DND-41 (cell line): ENCODE measurements around the gene NPFFR1.

Experiments
- ATAC-seq: fragments of 200-7000 bp; cut with Tn5 transposase; 3 replicates; pipeline ENCODE4 v1.9.1; 2021; ENCODE audit warnings: low read depth; ENCODE audit not compliant: insufficient read depth
- DNase-seq: peaks from one replicate; pipeline ENCODE4 v3.0.0-alpha.2; 2020
- H2AFZ ChIP-seq: 2 replicates; pipeline ENCODE4 v1.6.0; 2012; ENCODE audit warnings: low read depth, low read length
- H3K27ac ChIP-seq: 2 replicates; pipeline ENCODE4 v1.5.1; 2012; ENCODE audit warnings: low read length, inconsistent platforms
- H3K27me3 ChIP-seq: fragments of 200-600 bp; sonication (generic); 2 replicates; pipeline ENCODE4 v1.6.0; 2012; ENCODE audit warnings: low read length, mild to moderate bottlenecking, inconsistent platforms; ENCODE audit not compliant: insufficient read depth, poor library complexity
- H3K36me3 ChIP-seq: 2 replicates; pipeline ENCODE4 v1.5.1; 2012; ENCODE audit warnings: low read length, inconsistent platforms; ENCODE audit not compliant: insufficient read depth
- H3K4me1 ChIP-seq: 2 replicates; pipeline ENCODE4 v1.5.1; 2012; ENCODE audit warnings: mild to moderate bottlenecking, low read length; ENCODE audit not compliant: insufficient read depth
- H3K4me2 ChIP-seq: 2 replicates; pipeline ENCODE4 v1.6.0; 2012; ENCODE audit warnings: mild to moderate bottlenecking, moderate library complexity, low read length, inconsistent platforms; ENCODE audit not compliant: insufficient read depth
- H3K4me3 ChIP-seq, 2 experiments: fragments of 200-600 bp in 1 of 2; shearing (Covaris generic) in 1 of 2; 2 replicates each; pipeline ENCODE4 v1.5.1; 2012 to 2016; ENCODE audit warnings: inconsistent platforms in 2 of 2, low read length in 2 of 2, mild to moderate bottlenecking in 2 of 2, low read depth in 1 of 2, moderate library complexity in 1 of 2
- H3K79me2 ChIP-seq: 2 replicates; pipeline ENCODE4 v1.6.0; 2012; ENCODE audit warnings: low read length, inconsistent platforms; ENCODE audit not compliant: insufficient read depth
- H3K9ac ChIP-seq: 2 replicates; pipeline ENCODE4 v1.6.0; 2012; ENCODE audit warnings: low read depth, mild to moderate bottlenecking, inconsistent platforms, low read length, moderate library complexity
- H3K9me3 ChIP-seq: 2 replicates; pipeline ENCODE4 v1.5.1; 2012; ENCODE audit warnings: low read length, moderate library complexity, mild to moderate bottlenecking, inconsistent platforms; ENCODE audit not compliant: insufficient read depth, severe bottlenecking
- H4K20me1 ChIP-seq: 2 replicates; pipeline ENCODE4 v1.6.0; 2012; ENCODE audit warnings: low read length; ENCODE audit not compliant: insufficient read depth
- EZH2 ChIP-seq: IDR thresholded peaks from 3 replicates; pipeline ENCODE4 v1.6.1; 2012; ENCODE audit warnings: borderline replicate concordance, low read depth, mild to moderate bottlenecking, moderate library complexity, low read length, inconsistent platforms; ENCODE audit not compliant: severe bottlenecking
- TF ChIP-seq, protein P1 (sequence below): IDR thresholded peaks from 2 replicates; pipeline ENCODE4 v1.5.1; 2012; ENCODE audit warnings: borderline replicate concordance, low read length, moderate library complexity, mild to moderate bottlenecking; ENCODE audit not compliant: poor library complexity, severe bottlenecking; ENCODE audit errors: extremely low read depth

NPFFR1 gene

DNA sequence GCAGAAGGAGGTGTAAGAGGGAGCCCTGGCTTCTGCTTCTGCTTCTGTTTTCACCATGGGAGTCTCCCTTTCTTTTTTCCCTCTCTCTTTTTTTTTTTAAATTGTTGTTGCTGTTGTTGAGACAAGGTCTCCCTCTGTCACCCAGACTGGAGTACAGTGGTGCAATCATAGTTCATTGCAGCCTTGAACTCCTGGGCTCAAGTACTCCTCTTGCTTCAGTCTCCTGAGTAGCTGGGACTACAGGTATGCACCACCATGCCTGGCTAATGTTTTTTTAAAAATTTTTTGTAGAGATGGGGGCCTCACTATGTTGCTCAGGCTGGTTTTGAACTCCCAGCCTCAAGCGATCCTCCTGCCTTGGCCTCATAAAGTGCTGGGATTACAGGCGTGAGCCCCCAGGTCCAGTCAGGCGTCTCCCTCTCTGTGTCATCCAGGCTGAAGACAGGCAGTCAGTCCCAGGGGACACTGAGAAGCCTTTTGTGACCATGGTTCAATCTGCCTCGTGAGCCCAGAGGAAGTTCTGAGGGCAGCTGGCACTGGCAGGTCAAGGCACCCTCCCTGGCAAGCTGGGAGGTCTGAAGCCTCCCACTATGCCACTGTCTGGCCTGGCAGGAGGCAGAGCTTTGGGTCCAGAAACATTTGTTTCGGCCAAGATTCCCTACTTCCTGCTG, 33.6 kb upstream of the NPFFR1 start:
- ATAC-seq: no peak
- Histone ChIP-seq H3K4me2 (no peak overlapping the region), H4K20me1 (peaks cover 17% of the 10 kb centered on the region), H3K36me3 (peaks cover 47% of the 10 kb centered on the region), H2AFZ (no peak overlapping the region), H3K27ac (no peak overlapping the region), H3K4me1 (no peaks in the 10 kb centered on the region), H3K79me2 (no peaks in the 10 kb centered on the region), H3K9me3 (no peaks in the 10 kb centered on the region), H3K27me3 (no peaks in the 10 kb centered on the region), H3K4me3 (no peak overlapping the region), H3K9ac (no peak overlapping the region)
- DNase-seq: no peak
- no peak for TF ChIP-seq EZH2
- TF ChIP-seq, protein P1, sequence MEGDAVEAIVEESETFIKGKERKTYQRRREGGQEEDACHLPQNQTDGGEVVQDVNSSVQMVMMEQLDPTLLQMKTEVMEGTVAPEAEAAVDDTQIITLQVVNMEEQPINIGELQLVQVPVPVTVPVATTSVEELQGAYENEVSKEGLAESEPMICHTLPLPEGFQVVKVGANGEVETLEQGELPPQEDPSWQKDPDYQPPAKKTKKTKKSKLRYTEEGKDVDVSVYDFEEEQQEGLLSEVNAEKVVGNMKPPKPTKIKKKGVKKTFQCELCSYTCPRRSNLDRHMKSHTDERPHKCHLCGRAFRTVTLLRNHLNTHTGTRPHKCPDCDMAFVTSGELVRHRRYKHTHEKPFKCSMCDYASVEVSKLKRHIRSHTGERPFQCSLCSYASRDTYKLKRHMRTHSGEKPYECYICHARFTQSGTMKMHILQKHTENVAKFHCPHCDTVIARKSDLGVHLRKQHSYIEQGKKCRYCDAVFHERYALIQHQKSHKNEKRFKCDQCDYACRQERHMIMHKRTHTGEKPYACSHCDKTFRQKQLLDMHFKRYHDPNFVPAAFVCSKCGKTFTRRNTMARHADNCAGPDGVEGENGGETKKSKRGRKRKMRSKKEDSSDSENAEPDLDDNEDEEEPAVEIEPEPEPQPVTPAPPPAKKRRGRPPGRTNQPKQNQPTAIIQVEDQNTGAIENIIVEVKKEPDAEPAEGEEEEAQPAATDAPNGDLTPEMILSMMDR: no peak

DNA sequence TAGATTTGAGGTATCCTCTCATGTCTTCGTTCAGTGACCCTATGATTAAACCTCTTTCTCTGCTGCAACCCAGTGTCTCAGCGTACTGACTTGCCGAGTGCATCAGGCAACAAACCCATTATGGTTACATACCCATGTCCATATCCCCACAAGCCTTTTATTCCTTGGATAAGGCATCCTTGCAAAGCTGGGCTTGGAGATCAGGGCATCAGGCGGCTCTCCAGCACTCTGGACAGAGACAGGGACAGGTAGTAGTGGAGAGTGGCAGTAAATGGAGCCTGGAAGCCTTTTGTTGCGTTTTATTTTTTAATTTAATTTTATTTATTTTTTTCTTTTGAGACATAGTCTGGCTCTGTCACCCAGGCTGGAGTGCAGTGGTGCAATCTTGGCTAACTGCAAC, 32.0 kb upstream of the NPFFR1 start:
- Histone ChIP-seq H3K27ac (no peak overlapping the region), H4K20me1 (peaks cover 19% of the 10 kb centered on the region), H3K4me3 (no peak overlapping the region), H3K79me2 (no peaks in the 10 kb centered on the region), H3K4me2 (no peak overlapping the region), H2AFZ (no peak overlapping the region), H3K27me3 (no peaks in the 10 kb centered on the region), H3K9ac (no peak overlapping the region), H3K36me3 (peaks cover 43% of the 10 kb centered on the region), H3K9me3 (no peaks in the 10 kb centered on the region), H3K4me1 (no peaks in the 10 kb centered on the region)
- TF ChIP-seq EZH2: no peak
- TF ChIP-seq, protein P1: no peak
- DNase-seq (no peak), ATAC-seq (no peak)

DNA sequence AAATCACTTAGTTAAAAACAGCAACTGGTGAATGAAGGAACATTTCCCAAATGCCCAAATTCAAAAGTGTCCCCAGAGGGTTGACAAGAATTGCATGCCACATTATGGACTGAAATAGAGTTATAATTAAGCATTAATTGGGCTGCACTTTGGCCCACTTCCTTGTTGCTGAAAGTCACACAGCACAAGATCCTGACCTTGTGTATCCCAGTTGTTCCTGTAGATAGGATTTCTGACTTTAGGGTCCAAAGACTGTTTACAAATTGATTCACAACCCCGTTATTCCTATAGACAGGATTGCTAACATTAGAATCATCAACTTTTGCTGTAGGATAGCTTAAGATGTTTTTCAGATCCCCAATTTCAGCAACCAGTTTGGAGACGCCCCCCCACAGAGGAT, 31.5 kb upstream of the NPFFR1 start:
- Histone ChIP-seq H4K20me1 (peaks cover 20% of the 10 kb centered on the region; the same call in 1 of the 2 replicates), H3K4me2 (no peak overlapping the region), H2AFZ (no peak overlapping the region), H3K36me3 (peaks cover 43% of the 10 kb centered on the region), H3K4me3 (no peak overlapping the region), H3K27me3 (no peaks in the 10 kb centered on the region), H3K9me3 (no peaks in the 10 kb centered on the region), H3K9ac (no peak overlapping the region), H3K27ac (no peak overlapping the region), H3K4me1 (no peaks in the 10 kb centered on the region), H3K79me2 (no peaks in the 10 kb centered on the region)
- no peak for DNase-seq
- TF ChIP-seq, protein P1: no peak
- no peak for TF ChIP-seq EZH2
- ATAC-seq: no peak

DNA sequence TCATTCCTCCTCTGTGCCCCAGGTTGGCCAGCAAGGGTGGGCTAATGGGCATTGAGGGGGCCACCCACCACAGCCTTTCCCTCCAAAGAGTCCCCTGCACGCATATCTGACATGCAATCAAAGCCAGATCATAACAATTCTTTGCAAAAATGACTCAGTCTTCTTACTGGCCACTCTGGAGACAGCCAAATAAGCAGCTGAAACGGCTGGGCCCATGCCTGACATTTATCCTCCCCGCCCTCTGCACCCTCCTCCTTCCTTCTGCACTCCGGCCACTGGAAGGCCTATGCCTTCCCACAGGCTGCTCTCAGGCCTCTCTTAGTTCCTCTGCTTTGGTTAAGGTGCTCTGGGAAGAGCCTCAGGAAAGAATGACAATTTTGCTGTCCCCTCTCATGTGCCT, 29.2 kb upstream of the NPFFR1 start:
- DNase-seq (no peak), ATAC-seq (no peak)
- Histone ChIP-seq H3K27ac (no peak overlapping the region), H3K4me2 (no peak overlapping the region), H3K27me3 (no peaks in the 10 kb centered on the region), H3K36me3 (peaks cover 41% of the 10 kb centered on the region), H3K9ac (no peak overlapping the region), H3K4me3 (no peak overlapping the region), H2AFZ (no peak overlapping the region), H3K79me2 (no peaks in the 10 kb centered on the region), H3K9me3 (no peaks in the 10 kb centered on the region), H3K4me1 (no peaks in the 10 kb centered on the region), H4K20me1 (peaks cover 20% of the 10 kb centered on the region; the same call in 1 of the 2 replicates)
- TF ChIP-seq, protein P1: no peak
- no peak for TF ChIP-seq EZH2
